Kidney (tissue), 14 donors: Measurements from ENCODE around the gene CDC6. TPM values are rescaled to one million over a fixed set of nuclear protein-coding genes. Genes with fewer than 3 reads are reported as not detected.

Source experiments
- DNase-seq, 5 donors: peaks; one replicate each; pipeline ENCODE4 v3.0.0-alpha.2; 2013 to 2020
- FAIRE-seq: peaks from 2 replicates; lab custom pipeline; 2012; peaks lifted over from hg19 to GRCh38; lab: Jason Lieb, UNC
- H3K27ac ChIP-seq, 2 donors: one replicate each; pipeline ENCODE4 v1.7.0; 2013; ENCODE audit warnings: low read depth in 2 of 2, low read length in 2 of 2, inconsistent platforms in 1 of 2
- H3K27me3 ChIP-seq: one replicate; pipeline ENCODE4 v1.7.1; 2013; ENCODE audit warnings: low read length, inconsistent platforms; ENCODE audit not compliant: control insufficient read depth, insufficient read depth
- H3K36me3 ChIP-seq, 3 donors: one replicate each; pipeline versions ENCODE4 v1.7.0 to v1.7.1; 2013; ENCODE audit warnings: low read length in 3 of 3, control low read depth in 1 of 3, inconsistent platforms in 1 of 3; ENCODE audit not compliant: insufficient read depth in 3 of 3, control insufficient read depth in 2 of 3
- H3K4me1 ChIP-seq, 3 donors: one replicate each; pipeline versions ENCODE4 v1.7.0 to v1.7.1; 2013; ENCODE audit warnings: low read length in 3 of 3, inconsistent platforms in 1 of 3, low read depth in 1 of 3; ENCODE audit not compliant: control insufficient read depth in 2 of 3, insufficient read depth in 2 of 3
- H3K4me3 ChIP-seq, 3 donors: one replicate each; pipeline versions ENCODE4 v1.7.0 to v1.8.1; 2013; ENCODE audit warnings: low read length in 3 of 3, control low read depth in 1 of 3, inconsistent platforms in 1 of 3
- H3K9ac ChIP-seq, 3 donors: one replicate each; pipeline versions ENCODE4 v1.7.0 to v1.7.1; 2013; ENCODE audit warnings: low read length in 3 of 3, control low read depth in 1 of 3, inconsistent platforms in 1 of 3
- H3K9me3 ChIP-seq, 3 donors: one replicate each; pipeline versions ENCODE4 v1.7.0 to v1.7.1; 2013; ENCODE audit warnings: low read length in 3 of 3, control low read depth in 1 of 3, inconsistent platforms in 1 of 3; ENCODE audit not compliant: control insufficient read depth in 2 of 3, insufficient read depth in 1 of 3
- CTCF ChIP-seq: IDR thresholded peaks from 3 replicates; pipeline ENCODE4 v1.5.1; 2012; ENCODE audit warnings: mild to moderate bottlenecking, moderate library complexity, borderline replicate concordance; ENCODE audit not compliant: insufficient read depth; ENCODE audit errors: extremely low read depth
- intact Hi-C: fragments of 100-400 bp; cut with DNase I; formaldehyde crosslinking; loops from one replicate; pipeline ENCODE4 v1.11.1; 2022
- polyA plus RNA-seq: library from polyadenylated mRNA; stranded (reverse); fragments of 350-450 nt; fragmentation: Illumina TruSeq; extraction: RNeasy Lipid Tissue Mini Kit (QIAGEN cat#74804); gene quantifications from one replicate; pipeline ENCODE4 v1.2.3, GENCODE V29; 2014; ENCODE audit warnings: low read depth, low replicate concordance; ENCODE audit not compliant: insufficient read depth
- total RNA-seq: library from RNA; stranded (reverse); fragmentation: NEBNext Ultra II Directional; extraction: Animal tissue kit (Norgen Biotek cat#: 25700); gene quantifications from one replicate; pipeline ENCODE4 v1.2.1, GENCODE V29; 2021
- donor health status: control.
- donor health status: control.
- donor health status: control.
- donor health status: control.
- donor health status: control.
- donor health status: DM: yes; HTN: yes; CAD: no.
- donor health status: Normal renal cell carcinoma (clear cell type).

CDC6 gene
- total and polyA plus RNA-seq, 2 donors from 2014 or later = 0.49 to 1.7 TPM

- TF ChIP-seq CTCF = no peak
- peaks cover 3 to 45% (median 20%) of the 10 kb centered on the region in 3 donors for H3K36me3 ChIP-seq
- no peaks in the 10 kb centered on the region for H3K9me3 ChIP-seq
- H3K27me3 ChIP-seq = no peaks in the 10 kb centered on the region
- H3K4me1 ChIP-seq = peaks cover 4 to 56% (median 39%) of the 10 kb centered on the region in 3 donors
- FAIRE-seq (no peak), DNase-seq (peak in 1 of 5 donors; percentile 46)
- no peak overlapping the region for H3K27ac ChIP-seq
- intact Hi-C loops = loop anchor here (5.0 kb wide), 1 partner anchor 46 kb away; the partner anchor contains the start of gene RARA
- H3K4me3 ChIP-seq = no peak overlapping the region
- H3K9ac ChIP-seq = no peak overlapping the region
Observed at GRCh38 chr17:40352779-40353394, 65.2 kb downstream of the CDC6 start.

Other genes with a start within 250 kb of the CDC6 start
- gene MED24, start 233.5 kb upstream of the CDC6 start, total RNA-seq = 66.3 TPM
- 53.7 TPM for gene MED24, start 233.5 kb upstream of the CDC6 start, polyA plus RNA-seq
- 63.9 TPM for gene THRA, start 224.9 kb upstream of the CDC6 start, total RNA-seq
- gene THRA, start 224.9 kb upstream of the CDC6 start, polyA plus RNA-seq = 40.8 TPM
- 30.8 TPM for gene NR1D1, start 187.3 kb upstream of the CDC6 start, total RNA-seq
- 7.1 TPM for gene NR1D1, start 187.3 kb upstream of the CDC6 start, polyA plus RNA-seq
- gene MSL1, start 165.9 kb upstream of the CDC6 start, total RNA-seq = 75.4 TPM
- gene MSL1, start 165.9 kb upstream of the CDC6 start, polyA plus RNA-seq = 34.9 TPM
- 90.8 TPM for gene CASC3, start 147.3 kb upstream of the CDC6 start, total RNA-seq
- gene CASC3, start 147.3 kb upstream of the CDC6 start, polyA plus RNA-seq = 32.2 TPM
- 4.3 TPM for gene RAPGEFL1, start 110.4 kb upstream of the CDC6 start, total RNA-seq
- gene RAPGEFL1, start 110.4 kb upstream of the CDC6 start, polyA plus RNA-seq = 0.99 TPM
- gene WIPF2, start 68.6 kb upstream of the CDC6 start, total RNA-seq = 36.4 TPM
- gene WIPF2, start 68.6 kb upstream of the CDC6 start, polyA plus RNA-seq = 9.9 TPM
- 45.7 TPM for gene RARA, start 21.3 kb downstream of the CDC6 start, total RNA-seq
- gene RARA, start 21.3 kb downstream of the CDC6 start, polyA plus RNA-seq = 22.5 TPM
- gene GJD3, start 76.9 kb downstream of the CDC6 start, total RNA-seq = 2.6 TPM
- gene GJD3, start 76.9 kb downstream of the CDC6 start, polyA plus RNA-seq = not detected
- gene TOP2A, start 130.0 kb downstream of the CDC6 start, total RNA-seq = 2.7 TPM
- gene TOP2A, start 130.0 kb downstream of the CDC6 start, polyA plus RNA-seq = 0.82 TPM
- gene IGFBP4, start 155.6 kb downstream of the CDC6 start, total RNA-seq = 743 TPM
- 545 TPM for gene IGFBP4, start 155.6 kb downstream of the CDC6 start, polyA plus RNA-seq
- gene TNS4, start 213.7 kb downstream of the CDC6 start, total RNA-seq = 0.31 TPM
- gene TNS4, start 213.7 kb downstream of the CDC6 start, polyA plus RNA-seq = 2.2 TPM